ENCODE data around the gene TBXAS1. TPM values are rescaled to one million over a fixed set of nuclear protein-coding genes. Genes with fewer than 3 reads are reported as not detected.

Gene TBXAS1
- polyA plus RNA-seq, 3 donors, result 25.3 to 39.5 (median 36.1) TPM

- no peak for DNase-seq
These were observed 147.2 kb downstream of the TBXAS1 start for GRCh38 chr7:139976055-139976837.

- DNase-seq, result no peak
These were observed 148.0 kb downstream of the TBXAS1 start for GRCh38 chr7:139976838-139977656.

- no peak for DNase-seq
These were observed 152.4 kb downstream of the TBXAS1 start for GRCh38 chr7:139981511-139981895.

GRCh38 chr7:139982927-139983920 lies 154.2 kb downstream of the TBXAS1 start:
- no peak for DNase-seq

- DNase-seq, result no peak
These were observed 155.8 kb downstream of the TBXAS1 start for GRCh38 chr7:139984642-139985539.

- no peak for DNase-seq
These were observed 156.7 kb downstream of the TBXAS1 start for GRCh38 chr7:139985811-139986210.

- no peak for DNase-seq
These were observed 158.8 kb downstream of the TBXAS1 start for GRCh38 chr7:139987691-139988516.

- no peak for DNase-seq
These were observed 160.5 kb downstream of the TBXAS1 start for GRCh38 chr7:139989366-139990141.

GRCh38 chr7:139990142-139990535 lies 161.1 kb downstream of the TBXAS1 start:
- DNase-seq, result no peak

GRCh38 chr7:139990571-139991268 lies 161.7 kb downstream of the TBXAS1 start:
- DNase-seq, result no peak

GRCh38 chr7:139991269-139991666 lies 162.2 kb downstream of the TBXAS1 start:
- no peak for DNase-seq

GRCh38 chr7:139991911-139992310 lies 162.8 kb downstream of the TBXAS1 start:
- no peak for DNase-seq

GRCh38 chr7:139992353-139993044 lies 163.4 kb downstream of the TBXAS1 start:
- DNase-seq, result no peak

GRCh38 chr7:139993169-139993568 lies 164.1 kb downstream of the TBXAS1 start:
- no peak for DNase-seq

GRCh38 chr7:139993592-139993991 lies 164.5 kb downstream of the TBXAS1 start:
- no peak for DNase-seq

GRCh38 chr7:139994356-139994755 lies 165.3 kb downstream of the TBXAS1 start:
- DNase-seq, result no peak

- DNase-seq, result no peak
These were observed 166.2 kb downstream of the TBXAS1 start for GRCh38 chr7:139995017-139995915.
